ENCODE data around the gene DOCK1.
"Not testable (repeated sequence)": the region's sequence is repeated elsewhere in the genome, so short reads cannot be mapped to it uniquely, and the experiment has no call there.

Gene DOCK1

DNA sequence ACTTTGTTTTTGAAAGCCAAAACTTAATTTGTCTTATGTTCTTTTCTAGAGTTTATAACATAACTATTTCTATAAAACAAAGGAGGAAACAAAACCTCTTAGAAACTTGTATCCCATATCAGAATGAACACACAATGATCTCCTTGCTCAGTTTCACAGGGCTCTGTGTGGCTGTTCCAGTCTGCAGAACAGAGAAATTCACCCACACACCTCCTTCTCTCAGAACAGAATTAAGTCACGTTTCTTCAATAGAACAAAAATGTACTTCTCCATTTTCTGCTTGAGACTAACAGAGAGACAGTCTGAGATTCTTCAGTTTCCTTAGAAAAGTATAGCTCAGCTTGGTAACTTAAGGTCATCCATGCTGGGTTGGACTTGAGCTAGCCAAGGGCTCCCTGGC lies 15.8 kb upstream of the DOCK1 start:
- no peak overlapping the region for H2BK5ac ChIP-seq (ENCODE audit: low read depth, low read length, poor library complexity)
- no peaks in the 10 kb centered on the region for H3K36me3 ChIP-seq (ENCODE audit: control insufficient read depth in 1 of 2, insufficient read depth in 2 of 2, low read length in 2 of 2)
- H4K8ac ChIP-seq (ENCODE audit: low read depth, low read length) = no peak overlapping the region
- no peak overlapping the region for H3K4me2 ChIP-seq (ENCODE audit: low read length)
- no CpG with 5 or more reads among the region's 1 CpG for WGBS (ENCODE audit: extremely low coverage, insufficient coverage, insufficient read length)
- H2AK5ac ChIP-seq (ENCODE audit: low read length) = no peak overlapping the region
- H3K4ac ChIP-seq (ENCODE audit: low read depth, low read length) = no peak overlapping the region
- no peak overlapping the region for H3K4me3 ChIP-seq (ENCODE audit: low read depth, low read length)
- no peaks in the 10 kb centered on the region for H3K79me1 ChIP-seq (ENCODE audit: low read length)
- no peaks in the 10 kb centered on the region for H3K27me3 ChIP-seq (ENCODE audit: insufficient read depth, low read length)
- H3K9me3 ChIP-seq (ENCODE audit: insufficient read depth, low read depth, low read length) = no peaks in the 10 kb centered on the region
- no peak for DNase-seq
- H3K18ac ChIP-seq (ENCODE audit: low read length) = no peak overlapping the region
- H3K9ac ChIP-seq (ENCODE audit: low read length) = no peak overlapping the region
- H3K27ac ChIP-seq (ENCODE audit: low read depth, low read length) = no peak overlapping the region
- no peak overlapping the region for H4K91ac ChIP-seq (ENCODE audit: low read depth, low read length)
- no peaks in the 10 kb centered on the region for H3K4me1 ChIP-seq (ENCODE audit: control insufficient read depth in 1 of 2, insufficient read depth in 2 of 2, low read length in 2 of 2)
- no peak overlapping the region for H3K14ac ChIP-seq (ENCODE audit: low read length)
- H4K12ac ChIP-seq (ENCODE audit: low read depth, low read length) = no peak overlapping the region
- no peak overlapping the region for H3K23ac ChIP-seq (ENCODE audit: low read length)
- no peak overlapping the region for H2AFZ ChIP-seq (ENCODE audit: insufficient read depth, low read length, poor library complexity)
- no peak overlapping the region for H2BK120ac ChIP-seq (ENCODE audit: insufficient read depth, low read length, poor library complexity)
- H2BK12ac ChIP-seq (ENCODE audit: low read length) = no peak overlapping the region
- H3K79me2 ChIP-seq (ENCODE audit: control insufficient read depth, insufficient read depth, low read length, poor library complexity) = no peaks in the 10 kb centered on the region

DNA sequence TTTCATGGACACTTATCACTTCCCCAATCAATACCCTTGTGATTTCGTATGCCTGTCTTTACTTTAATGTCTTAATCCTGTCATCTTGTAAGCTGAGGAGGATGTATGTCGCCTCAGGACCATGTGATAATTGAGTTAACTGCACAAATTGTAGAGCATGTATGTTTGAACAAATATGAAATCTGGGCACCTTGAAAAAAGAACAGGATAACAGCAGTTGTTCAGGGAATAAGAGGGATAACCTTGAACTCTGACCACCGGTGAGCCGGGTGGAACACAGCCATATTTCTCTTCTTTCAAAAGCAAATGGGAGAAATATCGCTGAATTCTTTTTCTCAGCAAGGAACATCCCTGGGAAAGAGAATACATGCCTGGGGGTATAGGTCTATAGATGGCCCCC lies 14.4 kb upstream of the DOCK1 start:
- H3K27me3 ChIP-seq (ENCODE audit: insufficient read depth, low read length); H3K4me1 ChIP-seq (ENCODE audit: control insufficient read depth in 1 of 2, insufficient read depth in 2 of 2, low read length in 2 of 2); H3K23ac ChIP-seq (ENCODE audit: low read length); H3K4me2 ChIP-seq (ENCODE audit: low read length); H3K79me2 ChIP-seq (ENCODE audit: control insufficient read depth, insufficient read depth, low read length, poor library complexity); H3K27ac ChIP-seq (ENCODE audit: low read depth, low read length); H3K9ac ChIP-seq (ENCODE audit: low read length); DNase-seq; H3K79me1 ChIP-seq (ENCODE audit: low read length); H2AK5ac ChIP-seq (ENCODE audit: low read length); H4K91ac ChIP-seq (ENCODE audit: low read depth, low read length); H3K14ac ChIP-seq (ENCODE audit: low read length); H2BK120ac ChIP-seq (ENCODE audit: insufficient read depth, low read length, poor library complexity); H3K4me3 ChIP-seq (ENCODE audit: low read depth, low read length); H3K18ac ChIP-seq (ENCODE audit: low read length); H4K8ac ChIP-seq (ENCODE audit: low read depth, low read length); H3K36me3 ChIP-seq (ENCODE audit: control insufficient read depth in 1 of 2, insufficient read depth in 2 of 2, low read length in 2 of 2); H2BK5ac ChIP-seq (ENCODE audit: low read depth, low read length, poor library complexity); H3K4ac ChIP-seq (ENCODE audit: low read depth, low read length); H3K9me3 ChIP-seq (ENCODE audit: insufficient read depth, low read depth, low read length); H4K12ac ChIP-seq (ENCODE audit: low read depth, low read length); H2BK12ac ChIP-seq (ENCODE audit: low read length); H2AFZ ChIP-seq (ENCODE audit: insufficient read depth, low read length, poor library complexity): not testable (repeated sequence)
- WGBS (ENCODE audit: extremely low coverage, insufficient coverage, insufficient read length) = no CpG with 5 or more reads among the region's 5 CpGs

DNA sequence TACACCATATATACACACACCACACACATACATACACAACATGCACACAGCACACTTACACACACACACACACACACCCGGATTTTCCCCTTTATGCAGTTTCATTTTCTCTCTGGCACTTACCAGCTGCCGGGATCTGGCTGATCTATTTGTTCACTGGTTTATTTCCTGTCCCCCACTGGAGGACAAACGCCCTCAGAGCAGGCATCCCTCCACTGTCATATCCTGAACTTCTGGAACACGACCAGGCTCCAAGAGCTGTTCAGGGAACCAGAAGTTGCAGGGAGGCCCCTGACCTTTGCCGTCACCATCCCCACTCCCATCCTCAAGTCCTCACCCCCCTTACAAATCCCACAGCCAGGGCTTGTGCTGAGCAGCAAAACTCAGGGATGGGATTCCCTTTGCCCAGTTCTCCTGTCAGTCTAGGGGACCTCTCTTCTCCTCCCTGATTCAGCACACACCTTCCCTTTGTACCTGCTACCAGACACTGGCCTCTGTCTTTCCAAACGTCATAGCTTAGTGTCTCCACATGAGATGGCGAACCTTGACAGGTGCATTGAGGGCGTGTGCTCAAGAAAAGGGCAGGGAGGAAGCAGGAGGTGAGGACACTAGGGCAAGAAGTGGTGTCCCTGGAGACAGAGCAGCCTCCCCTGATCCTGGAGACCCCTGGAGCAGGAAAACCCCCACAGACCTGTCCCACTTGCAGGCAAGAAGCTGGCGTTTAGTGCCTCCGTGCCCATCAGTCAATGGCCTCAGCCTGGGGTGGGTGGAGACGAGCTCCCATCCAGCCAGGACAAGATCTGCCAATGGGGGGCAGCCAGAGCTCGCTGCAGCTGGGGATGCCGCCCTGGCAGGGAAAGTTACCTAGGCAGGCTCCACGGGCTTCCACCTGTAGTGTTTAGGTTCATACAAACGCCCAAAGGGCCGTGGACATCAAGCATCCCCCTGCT lies 12.7 kb upstream of the DOCK1 start:
- Histone ChIP-seq H2AK5ac (ENCODE audit: low read length) (no peak overlapping the region), H3K27ac (ENCODE audit: low read depth, low read length) (no peak overlapping the region), H3K9me3 (ENCODE audit: insufficient read depth, low read depth, low read length) (no peaks in the 10 kb centered on the region), H2BK120ac (ENCODE audit: insufficient read depth, low read length, poor library complexity) (no peak overlapping the region), H4K8ac (ENCODE audit: low read depth, low read length) (no peak overlapping the region), H4K12ac (ENCODE audit: low read depth, low read length) (no peak overlapping the region), H3K14ac (ENCODE audit: low read length) (no peak overlapping the region), H3K18ac (ENCODE audit: low read length) (no peak overlapping the region), H4K91ac (ENCODE audit: low read depth, low read length) (no peak overlapping the region), H3K4me1 (ENCODE audit: control insufficient read depth in 1 of 2, insufficient read depth in 2 of 2, low read length in 2 of 2) (no peaks in the 10 kb centered on the region), H3K79me1 (ENCODE audit: low read length) (no peaks in the 10 kb centered on the region), H3K27me3 (ENCODE audit: insufficient read depth, low read length) (no peaks in the 10 kb centered on the region), H3K23ac (ENCODE audit: low read length) (no peak overlapping the region), H3K4me3 (ENCODE audit: low read depth, low read length) (no peak overlapping the region), H3K36me3 (ENCODE audit: control insufficient read depth in 1 of 2, insufficient read depth in 2 of 2, low read length in 2 of 2) (no peaks in the 10 kb centered on the region), H3K4ac (ENCODE audit: low read depth, low read length) (no peak overlapping the region), H2BK5ac (ENCODE audit: low read depth, low read length, poor library complexity) (no peak overlapping the region), H2AFZ (ENCODE audit: insufficient read depth, low read length, poor library complexity) (no peak overlapping the region), H3K9ac (ENCODE audit: low read length) (no peak overlapping the region), H3K4me2 (ENCODE audit: low read length) (no peak overlapping the region), H2BK12ac (ENCODE audit: low read length) (no peak overlapping the region), H3K79me2 (ENCODE audit: control insufficient read depth, insufficient read depth, low read length, poor library complexity) (no peaks in the 10 kb centered on the region)
- WGBS (ENCODE audit: extremely low coverage, insufficient coverage, insufficient read length) = no CpG with 5 or more reads among the region's 16 CpGs
- no peak for DNase-seq

DNA sequence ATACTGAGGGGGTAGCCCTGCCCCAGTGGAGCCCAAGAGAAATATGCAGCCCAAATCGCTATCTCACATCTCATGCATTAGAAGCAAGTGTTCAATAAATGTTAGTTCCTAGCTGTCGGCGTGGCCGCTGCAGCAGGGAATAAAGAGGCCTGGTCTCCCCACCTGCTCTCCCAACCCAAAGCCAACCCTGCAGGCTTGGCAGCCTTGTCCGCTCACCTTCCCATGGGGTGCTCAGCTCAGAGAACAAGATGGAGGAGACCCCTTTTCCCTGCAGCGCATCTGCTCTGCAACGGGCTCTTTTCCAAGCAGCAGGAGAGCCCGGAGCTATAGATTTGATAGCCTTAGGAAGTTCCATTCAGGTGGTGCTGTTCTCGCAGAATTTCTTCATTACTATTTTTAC lies 12.0 kb upstream of the DOCK1 start:
- H3K4me1 ChIP-seq (ENCODE audit: control insufficient read depth in 1 of 2, insufficient read depth in 2 of 2, low read length in 2 of 2) = no peaks in the 10 kb centered on the region
- H2BK5ac ChIP-seq (ENCODE audit: low read depth, low read length, poor library complexity) = no peak overlapping the region
- no peak overlapping the region for H3K9ac ChIP-seq (ENCODE audit: low read length)
- H4K12ac ChIP-seq (ENCODE audit: low read depth, low read length) = no peak overlapping the region
- H2AFZ ChIP-seq (ENCODE audit: insufficient read depth, low read length, poor library complexity) = no peak overlapping the region
- H3K23ac ChIP-seq (ENCODE audit: low read length) = no peak overlapping the region
- no peak overlapping the region for H2AK5ac ChIP-seq (ENCODE audit: low read length)
- no peaks in the 10 kb centered on the region for H3K9me3 ChIP-seq (ENCODE audit: insufficient read depth, low read depth, low read length)
- no peak overlapping the region for H3K4me3 ChIP-seq (ENCODE audit: low read depth, low read length)
- no CpG with 5 or more reads among the region's 9 CpGs for WGBS (ENCODE audit: extremely low coverage, insufficient coverage, insufficient read length)
- H3K4me2 ChIP-seq (ENCODE audit: low read length) = no peak overlapping the region
- no peak overlapping the region for H4K91ac ChIP-seq (ENCODE audit: low read depth, low read length)
- no peaks in the 10 kb centered on the region for H3K36me3 ChIP-seq (ENCODE audit: control insufficient read depth in 1 of 2, insufficient read depth in 2 of 2, low read length in 2 of 2)
- no peak overlapping the region for H2BK120ac ChIP-seq (ENCODE audit: insufficient read depth, low read length, poor library complexity)
- H3K79me1 ChIP-seq (ENCODE audit: low read length) = no peaks in the 10 kb centered on the region
- no peaks in the 10 kb centered on the region for H3K27me3 ChIP-seq (ENCODE audit: insufficient read depth, low read length)
- no peak overlapping the region for H3K4ac ChIP-seq (ENCODE audit: low read depth, low read length)
- no peak overlapping the region for H3K27ac ChIP-seq (ENCODE audit: low read depth, low read length)
- H4K8ac ChIP-seq (ENCODE audit: low read depth, low read length) = no peak overlapping the region
- no peak overlapping the region for H3K14ac ChIP-seq (ENCODE audit: low read length)
- no peak for DNase-seq
- H2BK12ac ChIP-seq (ENCODE audit: low read length) = no peak overlapping the region
- no peaks in the 10 kb centered on the region for H3K79me2 ChIP-seq (ENCODE audit: control insufficient read depth, insufficient read depth, low read length, poor library complexity)
- no peak overlapping the region for H3K18ac ChIP-seq (ENCODE audit: low read length)

All from trophoblast cell (in vitro differentiated cells and primary cell).